Testis (tissue), 3 donors: ENCODE results near the gene DGKD. TPM values are rescaled to one million over a fixed set of nuclear protein-coding genes. Genes with fewer than 3 reads are reported as not detected.

Experiments
- DNase-seq: peaks from one replicate; pipeline ENCODE4 v3.0.0-alpha.2; 2019
- H3K27ac ChIP-seq, 2 donors: fragments of 200-600 bp; sonication (generic); one replicate each; pipeline ENCODE4 v1.5.1; 2019
- H3K27me3 ChIP-seq: fragments of 200-600 bp; sonication (generic); one replicate; pipeline ENCODE4 v1.5.1; 2019
- H3K36me3 ChIP-seq: fragments of 200-600 bp; sonication (generic); one replicate; pipeline ENCODE4 v1.5.1; 2017; ENCODE audit warnings: low read depth; ENCODE audit errors: missing control alignments
- H3K4me1 ChIP-seq: fragments of 200-600 bp; sonication (generic); one replicate; pipeline ENCODE4 v1.5.1; 2019
- H3K4me3 ChIP-seq, 2 donors: fragments of 200-600 bp; sonication (generic); one replicate each; pipeline ENCODE4 v1.5.1; 2017 to 2019
- H3K9me3 ChIP-seq: fragments of 200-600 bp; sonication (generic); one replicate; pipeline ENCODE4 v1.5.1; 2017
- POLR2A ChIP-seq: fragments of 450-650 bp; IDR thresholded peaks from one replicate; pipeline ENCODE4 v1.6.1; 2017; ENCODE audit warnings: antibody characterized with exemption, mild to moderate bottlenecking, moderate library complexity
- WGBS, 2 donors: methylation state at CpG; one replicate each; pipeline ENCODE4 v1.1.5; 2018; 5-methylcytosine and 5-hydroxymethylcytosine counted together
- intact Hi-C: fragments of 100-400 bp; cut with DNase I; formaldehyde crosslinking; loops from one replicate; pipeline ENCODE4 v1.15.1; 2023; ENCODE audit warnings: low total_unique reads
- polyA plus RNA-seq: library from polyadenylated mRNA; stranded (reverse); fragments of 350-450 nt; fragmentation: Illumina TruSeq; extraction: RNeasy Lipid Tissue Mini Kit (QIAGEN cat#74804); gene quantifications from one replicate; pipeline ENCODE4 v1.2.3, GENCODE V29; 2014; ENCODE audit warnings: low read depth, low replicate concordance; ENCODE audit not compliant: insufficient read depth
- total RNA-seq, 2 donors: library from RNA; depleted of rRNA; stranded (reverse); fragments of >200 nt; gene quantifications; one replicate each; pipeline ENCODE4 v1.2.3, GENCODE V29; 2016
- TF ChIP-seq, protein P1 (sequence below), 3 experiments: fragments of 450-650 bp in 2 of 3; fragments of 200-600 bp in 1 of 3; sonication (generic) in 1 of 3; IDR thresholded peaks; one replicate each; pipeline ENCODE4 v1.5.1; 2016 to 2019; ENCODE audit warnings: antibody characterized with exemption in 3 of 3, mild to moderate bottlenecking in 2 of 3, moderate library complexity in 1 of 3

The DGKD gene
- total and polyA plus RNA-seq, 3 donors from 2014 or later: 65.1 to 80.1 (median 66.7) TPM

DNA sequence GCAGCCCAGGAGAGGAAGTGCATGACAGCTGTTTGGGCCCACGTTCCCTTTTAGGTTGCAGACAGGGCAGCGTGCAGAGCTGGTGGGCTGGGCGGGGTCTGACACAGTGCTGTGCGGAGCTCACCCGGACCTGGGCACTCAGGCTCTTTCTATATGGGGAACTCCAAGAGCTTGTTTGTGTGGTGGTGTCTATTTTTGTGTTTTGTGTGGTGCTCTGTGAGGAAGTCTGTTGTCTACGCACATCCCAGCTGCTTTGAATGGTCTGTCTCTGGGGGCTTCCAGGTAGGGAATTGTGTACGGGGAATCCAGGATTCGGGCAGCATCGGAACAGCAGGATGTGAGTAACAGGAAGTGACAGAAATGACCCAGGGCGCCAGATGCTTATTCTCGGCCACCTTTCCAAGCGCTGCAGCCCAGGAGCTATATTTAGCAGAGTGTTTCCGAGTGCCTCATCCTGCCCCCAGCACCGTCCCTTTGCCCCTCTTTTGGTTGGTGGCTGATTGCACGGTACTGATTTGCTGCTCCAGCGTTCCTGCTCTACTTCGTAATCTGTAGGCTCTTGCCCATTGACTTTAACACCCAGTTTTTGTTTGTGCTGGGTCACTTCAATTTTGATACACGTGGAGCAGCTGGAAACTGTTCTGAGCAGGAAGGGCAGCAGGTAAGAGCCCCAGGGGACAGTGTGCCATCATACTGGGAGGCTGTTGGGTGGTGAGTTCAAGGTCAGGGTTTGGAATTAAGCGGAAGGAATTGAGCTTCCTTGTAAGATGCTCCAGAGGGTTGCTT lies 64.7 kb downstream of the DGKD start:
- WGBS, 2 donors: 69 to 82% methylated on average over 14 to 19 of the region's 19 CpGs
- H3K9me3 ChIP-seq: no peaks in the 10 kb centered on the region
- H3K27ac ChIP-seq: no peak overlapping the region
- peak; percentile 12 for DNase-seq
- TF ChIP-seq, protein P1, sequence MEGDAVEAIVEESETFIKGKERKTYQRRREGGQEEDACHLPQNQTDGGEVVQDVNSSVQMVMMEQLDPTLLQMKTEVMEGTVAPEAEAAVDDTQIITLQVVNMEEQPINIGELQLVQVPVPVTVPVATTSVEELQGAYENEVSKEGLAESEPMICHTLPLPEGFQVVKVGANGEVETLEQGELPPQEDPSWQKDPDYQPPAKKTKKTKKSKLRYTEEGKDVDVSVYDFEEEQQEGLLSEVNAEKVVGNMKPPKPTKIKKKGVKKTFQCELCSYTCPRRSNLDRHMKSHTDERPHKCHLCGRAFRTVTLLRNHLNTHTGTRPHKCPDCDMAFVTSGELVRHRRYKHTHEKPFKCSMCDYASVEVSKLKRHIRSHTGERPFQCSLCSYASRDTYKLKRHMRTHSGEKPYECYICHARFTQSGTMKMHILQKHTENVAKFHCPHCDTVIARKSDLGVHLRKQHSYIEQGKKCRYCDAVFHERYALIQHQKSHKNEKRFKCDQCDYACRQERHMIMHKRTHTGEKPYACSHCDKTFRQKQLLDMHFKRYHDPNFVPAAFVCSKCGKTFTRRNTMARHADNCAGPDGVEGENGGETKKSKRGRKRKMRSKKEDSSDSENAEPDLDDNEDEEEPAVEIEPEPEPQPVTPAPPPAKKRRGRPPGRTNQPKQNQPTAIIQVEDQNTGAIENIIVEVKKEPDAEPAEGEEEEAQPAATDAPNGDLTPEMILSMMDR (IDR thresholded peaks at IDR 0.05): no peak
- no peak for TF ChIP-seq POLR2A
- no peaks in the 10 kb centered on the region for H3K36me3 ChIP-seq
- no peaks in the 10 kb centered on the region for H3K27me3 ChIP-seq
- intact Hi-C loops: no loop called here
- no peak overlapping the region for H3K4me3 ChIP-seq
- H3K4me1 ChIP-seq: peaks cover 22% of the 10 kb centered on the region

DNA sequence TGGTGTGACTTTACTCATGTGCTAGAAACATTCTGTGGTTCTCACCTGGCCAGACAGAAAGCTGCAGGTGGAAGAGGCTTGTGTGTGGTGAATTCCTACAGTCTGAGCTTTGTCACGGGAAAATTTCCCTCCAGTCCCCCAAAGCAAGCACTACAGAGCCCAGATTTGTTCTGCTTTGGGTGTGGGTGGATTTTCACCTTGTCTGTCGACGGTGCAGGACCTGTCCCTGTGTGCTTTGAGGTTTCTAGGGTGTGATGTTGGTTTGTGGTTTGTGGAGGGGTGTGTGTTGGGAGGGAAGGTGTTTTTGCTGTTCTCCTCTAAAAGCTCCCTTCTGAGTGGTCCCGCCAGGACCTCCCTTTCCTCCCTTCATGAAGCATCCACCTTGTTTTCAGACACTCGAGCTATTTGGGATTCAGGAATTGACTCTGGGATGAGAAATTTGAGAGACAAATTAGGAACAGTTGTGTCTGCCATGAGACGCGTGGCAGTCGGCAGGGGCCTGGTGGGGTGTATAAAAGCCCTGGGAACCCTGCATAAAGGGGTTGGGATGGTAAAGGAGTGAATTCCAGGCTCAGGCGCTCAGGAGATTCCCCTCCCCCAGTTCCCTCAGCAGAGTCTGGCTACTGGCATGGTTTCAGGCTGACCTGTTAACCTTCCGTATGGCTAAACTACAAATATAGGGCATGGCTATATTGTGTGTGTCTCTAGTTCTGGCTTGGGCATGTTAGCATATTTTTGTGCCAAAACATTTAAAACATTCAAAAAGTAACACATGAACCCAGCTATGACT lies 65.5 kb downstream of the DGKD start:
- DNase-seq: peak; percentile 14
- TF ChIP-seq, protein P1 (IDR thresholded peaks at IDR 0.05): no peak
- TF ChIP-seq POLR2A: no peak
- H3K27ac ChIP-seq: no peak overlapping the region
- whole genome bisulfite sequencing, 2 donors: 77 to 82% methylated on average over 10 of the region's 10 CpGs
- no peaks in the 10 kb centered on the region for H3K27me3 ChIP-seq
- intact Hi-C loops: no loop called here
- H3K4me1 ChIP-seq: peaks cover 18% of the 10 kb centered on the region
- no peak overlapping the region for H3K4me3 ChIP-seq
- no peaks in the 10 kb centered on the region for H3K36me3 ChIP-seq
- no peaks in the 10 kb centered on the region for H3K9me3 ChIP-seq

DNA sequence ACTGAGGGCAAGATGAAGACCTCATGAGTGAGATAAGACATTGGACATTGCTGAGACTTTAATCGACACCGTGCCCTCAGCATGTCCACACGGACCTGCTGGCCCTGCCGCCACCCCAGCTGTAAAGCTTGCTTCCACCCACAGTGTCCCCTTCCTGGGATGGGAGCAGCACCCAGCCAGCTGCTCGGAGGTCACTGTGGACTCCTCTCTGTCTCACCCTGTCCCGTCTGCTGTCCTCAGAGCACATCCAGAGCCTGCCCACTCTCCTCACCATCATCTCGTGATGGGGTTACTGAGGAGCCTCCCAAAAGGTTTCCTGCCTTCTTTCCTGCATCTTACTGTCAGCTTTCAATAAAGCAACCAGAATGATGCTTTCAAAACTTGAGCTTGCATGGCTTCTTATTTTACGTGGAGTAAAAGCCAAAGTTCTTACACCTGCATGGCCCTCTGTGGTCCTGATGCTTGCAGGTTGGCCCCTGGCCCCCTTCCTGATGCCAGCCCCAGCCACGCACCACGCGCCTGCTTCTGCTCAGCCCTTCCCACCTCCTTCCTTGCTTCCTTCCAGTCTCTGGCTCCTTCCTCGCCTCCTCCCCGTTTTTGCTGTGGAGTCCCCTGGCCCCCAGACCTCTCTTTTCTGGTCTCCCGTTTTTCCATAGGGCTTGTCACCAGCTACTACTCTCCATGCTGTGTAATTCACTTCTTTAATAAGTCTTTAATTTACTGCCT lies 67.0 kb downstream of the DGKD start:
- Histone ChIP-seq H3K27me3 (no peaks in the 10 kb centered on the region), H3K4me3 (no peak overlapping the region), H3K4me1 (peaks cover 18% of the 10 kb centered on the region), H3K36me3 (no peaks in the 10 kb centered on the region), H3K9me3 (no peaks in the 10 kb centered on the region), H3K27ac (no peak overlapping the region)
- TF ChIP-seq, protein P1 (IDR thresholded peaks at IDR 0.05): no peak
- no peak for TF ChIP-seq POLR2A
- intact Hi-C loops: no loop called here
- 84 to 85% methylated on average over 14 of the region's 14 CpGs for WGBS, 2 donors
- DNase-seq: peak; percentile 10

DNA sequence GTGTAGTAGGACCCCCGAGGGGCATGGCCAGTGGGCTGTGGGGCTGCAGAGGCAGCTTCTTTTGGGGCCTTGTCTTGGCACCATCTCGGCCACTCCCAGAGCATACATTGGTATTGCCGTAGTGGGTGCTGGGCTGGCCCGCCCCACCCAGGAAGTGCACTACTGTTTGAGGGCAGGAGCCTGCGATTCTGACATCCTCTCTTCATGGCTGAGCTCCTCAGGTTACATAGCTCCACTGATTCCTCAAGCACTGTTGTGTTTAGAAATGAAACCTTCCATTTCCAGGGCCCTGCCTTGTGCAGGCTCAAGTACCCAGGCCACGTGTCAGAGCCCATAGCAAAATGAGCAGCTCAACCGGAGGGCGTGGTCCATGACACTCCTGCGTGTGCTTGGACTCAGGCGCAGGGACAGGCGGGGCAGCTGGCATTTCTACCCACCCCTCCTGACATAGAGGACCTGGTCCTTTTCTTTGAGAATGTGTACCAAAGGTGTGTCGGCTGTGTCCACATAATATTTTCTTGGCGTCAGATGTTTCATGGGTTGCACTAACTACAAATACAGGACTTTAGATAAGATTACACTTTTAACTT lies 67.9 kb downstream of the DGKD start:
- intact Hi-C loops: no loop called here
- Histone ChIP-seq H3K9me3 (no peaks in the 10 kb centered on the region), H3K4me1 (peaks cover 18% of the 10 kb centered on the region), H3K36me3 (no peaks in the 10 kb centered on the region), H3K27ac (no peak overlapping the region), H3K27me3 (no peaks in the 10 kb centered on the region), H3K4me3 (no peak overlapping the region)
- TF ChIP-seq, protein P1 (IDR thresholded peaks at IDR 0.05): no peak
- TF ChIP-seq POLR2A: no peak
- 79 to 82% methylated on average over 13 of the region's 13 CpGs for WGBS, 2 donors
- DNase-seq: peak; percentile 44
